ENCODE results near the gene TXLNB. TPM values are rescaled to one million over a fixed set of nuclear protein-coding genes. Genes with fewer than 3 reads are reported as not detected.

Gene TXLNB
- total RNA-seq, 1 donor from 2014 or later: 60.0 TPM

DNA sequence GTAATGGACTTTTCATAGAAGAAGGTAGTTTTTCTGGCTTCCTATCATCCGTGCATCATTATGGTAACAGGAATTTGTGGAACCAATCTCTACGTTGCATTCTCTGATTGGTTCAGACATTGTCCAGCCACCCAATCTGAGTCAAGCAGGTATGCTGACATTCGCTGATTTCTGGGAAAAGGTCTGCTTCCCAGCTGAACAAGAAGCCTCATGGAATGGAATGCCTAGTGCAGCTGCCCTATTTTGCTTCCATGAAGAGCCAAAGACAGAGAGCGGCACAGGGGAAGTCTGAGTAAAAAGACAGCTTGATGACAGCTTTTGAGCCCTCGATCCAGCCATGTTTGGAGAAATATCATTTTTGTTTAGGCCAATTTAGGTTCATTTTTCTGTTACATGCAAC is 38.5 kb upstream of the TXLNB start:
- H3K27ac ChIP-seq (ENCODE audit: low read depth, low read length): no peak overlapping the region
- H3K27me3 ChIP-seq (ENCODE audit: control insufficient read depth in 3 of 3, insufficient read depth in 3 of 3, low read length in 3 of 3): no peaks in the 10 kb centered on the region
- no peak overlapping the region for H3K4me3 ChIP-seq (ENCODE audit: low read length in 3 of 3)
- H3K36me3 ChIP-seq (ENCODE audit: control insufficient read depth in 3 of 3, insufficient read depth in 3 of 3, low read length in 3 of 3): no peaks in the 10 kb centered on the region
- peaks cover 0 to 6% (median 2%) of the 10 kb centered on the region in 3 donors for H3K4me1 ChIP-seq (ENCODE audit: control insufficient read depth in 3 of 3, insufficient read depth in 3 of 3, low read length in 3 of 3)
- H3K9ac ChIP-seq (ENCODE audit: low read depth in 1 of 3, low read length in 3 of 3): no peak overlapping the region
- H3K9me3 ChIP-seq (ENCODE audit: control insufficient read depth in 3 of 3, low read length in 3 of 3): no peaks in the 10 kb centered on the region

DNA sequence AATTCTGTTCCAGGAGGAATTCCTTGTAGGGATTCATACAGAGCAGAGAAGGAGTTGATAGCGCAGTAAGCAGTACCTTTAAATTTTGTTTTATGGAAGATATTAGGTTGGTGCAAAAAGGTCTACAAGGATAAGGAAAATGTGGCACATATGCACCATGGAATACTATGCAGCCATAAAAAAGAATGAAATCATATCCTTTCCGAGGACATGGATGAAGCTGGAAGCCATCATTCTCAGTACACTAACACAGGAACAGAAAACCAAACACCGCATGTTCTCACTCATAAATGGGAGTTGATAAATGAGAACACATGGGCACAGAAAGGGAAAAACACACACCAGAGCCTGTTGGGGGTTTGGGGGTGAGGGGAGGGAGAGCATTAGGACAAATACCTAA is 37.4 kb upstream of the TXLNB start:
- no peak overlapping the region for H3K27ac ChIP-seq (ENCODE audit: low read depth, low read length)
- no peaks in the 10 kb centered on the region for H3K4me1 ChIP-seq (ENCODE audit: control insufficient read depth in 3 of 3, insufficient read depth in 3 of 3, low read length in 3 of 3)
- no peaks in the 10 kb centered on the region for H3K36me3 ChIP-seq (ENCODE audit: control insufficient read depth in 3 of 3, insufficient read depth in 3 of 3, low read length in 3 of 3)
- H3K9me3 ChIP-seq (ENCODE audit: control insufficient read depth in 3 of 3, low read length in 3 of 3): no peaks in the 10 kb centered on the region
- no peak overlapping the region for H3K9ac ChIP-seq (ENCODE audit: low read depth in 1 of 3, low read length in 3 of 3)
- no peaks in the 10 kb centered on the region for H3K27me3 ChIP-seq (ENCODE audit: control insufficient read depth in 3 of 3, insufficient read depth in 3 of 3, low read length in 3 of 3)
- no peak overlapping the region for H3K4me3 ChIP-seq (ENCODE audit: low read length in 3 of 3)

GRCh38 chr6:139327038-139327437 is 35.2 kb upstream of the TXLNB start:
- Histone ChIP-seq H3K36me3 (ENCODE audit: control insufficient read depth in 3 of 3, insufficient read depth in 3 of 3, low read length in 3 of 3) (no peaks in the 10 kb centered on the region), H3K9me3 (ENCODE audit: control insufficient read depth in 3 of 3, low read length in 3 of 3) (no peaks in the 10 kb centered on the region), H3K4me1 (ENCODE audit: control insufficient read depth in 3 of 3, insufficient read depth in 3 of 3, low read length in 3 of 3) (no peaks in the 10 kb centered on the region), H3K9ac (ENCODE audit: low read depth in 1 of 3, low read length in 3 of 3) (no peak overlapping the region), H3K27me3 (ENCODE audit: control insufficient read depth in 3 of 3, insufficient read depth in 3 of 3, low read length in 3 of 3) (no peaks in the 10 kb centered on the region), H3K4me3 (ENCODE audit: low read length in 3 of 3) (no peak overlapping the region), H3K27ac (ENCODE audit: low read depth, low read length) (no peak overlapping the region)

DNA sequence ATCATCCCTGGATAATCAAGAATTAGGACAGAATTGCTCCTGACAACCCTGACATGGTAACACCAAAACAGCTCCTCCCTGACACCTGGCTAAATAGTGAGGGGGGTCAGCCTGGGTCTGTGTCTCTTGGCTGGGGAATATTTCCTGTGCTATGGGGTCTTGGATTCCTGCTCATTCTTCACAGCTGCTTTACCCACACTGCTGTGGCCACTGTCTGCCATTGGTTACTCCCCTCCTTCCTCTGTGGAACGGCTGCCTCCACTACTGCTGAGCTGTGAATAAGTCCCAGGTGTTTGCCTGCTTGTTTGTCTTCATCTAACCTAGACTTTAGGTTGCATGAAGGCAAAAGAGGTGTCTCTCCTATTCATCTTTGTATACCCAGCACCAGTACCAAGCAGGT is 33.9 kb upstream of the TXLNB start:
- Histone ChIP-seq H3K4me3 (ENCODE audit: low read length in 3 of 3) (no peak overlapping the region), H3K27ac (ENCODE audit: low read depth, low read length) (peak overlapping the region; percentile 45), H3K9me3 (ENCODE audit: control insufficient read depth in 3 of 3, low read length in 3 of 3) (no peaks in the 10 kb centered on the region), H3K9ac (ENCODE audit: low read depth in 1 of 3, low read length in 3 of 3) (no peak overlapping the region), H3K27me3 (ENCODE audit: control insufficient read depth in 3 of 3, insufficient read depth in 3 of 3, low read length in 3 of 3) (no peaks in the 10 kb centered on the region), H3K4me1 (ENCODE audit: control insufficient read depth in 3 of 3, insufficient read depth in 3 of 3, low read length in 3 of 3) (no peaks in the 10 kb centered on the region), H3K36me3 (ENCODE audit: control insufficient read depth in 3 of 3, insufficient read depth in 3 of 3, low read length in 3 of 3) (no peaks in the 10 kb centered on the region)

DNA sequence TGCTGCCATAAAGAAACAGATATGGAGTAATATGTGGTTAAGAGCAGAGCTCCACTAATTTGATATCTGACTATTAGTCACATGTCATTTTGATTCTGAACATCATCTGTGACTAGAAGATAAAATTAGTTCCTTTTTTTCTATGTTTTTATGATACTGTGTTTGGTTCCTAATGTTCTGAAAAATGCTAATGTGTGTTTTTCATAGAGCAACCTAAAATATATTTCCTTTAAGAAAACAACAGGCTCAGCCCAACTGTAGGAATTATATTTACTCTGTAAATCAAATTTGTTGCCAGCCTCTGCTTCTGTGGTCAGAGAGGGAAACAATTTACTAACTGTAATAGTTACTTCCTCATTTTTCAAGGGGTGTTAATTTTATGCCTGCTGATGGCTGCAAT is 33.3 kb upstream of the TXLNB start:
- H3K27ac ChIP-seq (ENCODE audit: low read depth, low read length): peak overlapping the region; percentile 45

DNA sequence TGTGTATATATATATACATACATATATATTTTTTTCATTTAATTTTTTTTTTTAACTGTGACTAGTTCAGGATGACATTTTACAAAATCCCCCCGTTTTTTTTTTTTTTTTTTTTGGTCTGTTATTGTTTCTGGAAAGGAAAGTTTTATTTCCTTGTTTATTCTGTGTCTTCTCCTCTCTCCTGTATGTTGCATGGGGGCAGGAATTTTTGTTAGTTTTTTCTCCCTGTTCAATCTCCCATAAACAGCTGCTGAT is 32.4 kb upstream of the TXLNB start:
- Histone ChIP-seq H3K4me1 (ENCODE audit: control insufficient read depth in 3 of 3, insufficient read depth in 3 of 3, low read length in 3 of 3) (no peaks in the 10 kb centered on the region), H3K36me3 (ENCODE audit: control insufficient read depth in 3 of 3, insufficient read depth in 3 of 3, low read length in 3 of 3) (no peaks in the 10 kb centered on the region), H3K4me3 (ENCODE audit: low read length in 3 of 3) (peak overlapping the region in 1 of 3 donors; percentile 64), H3K27me3 (ENCODE audit: control insufficient read depth in 3 of 3, insufficient read depth in 3 of 3, low read length in 3 of 3) (no peaks in the 10 kb centered on the region), H3K27ac (ENCODE audit: low read depth, low read length) (peak overlapping the region; percentile 7), H3K9me3 (ENCODE audit: control insufficient read depth in 3 of 3, low read length in 3 of 3) (no peaks in the 10 kb centered on the region), H3K9ac (ENCODE audit: low read depth in 1 of 3, low read length in 3 of 3) (no peak overlapping the region)

More for the DNA sequence above, 33.3 kb upstream of the TXLNB start:
- no peaks in the 10 kb centered on the region for H3K27me3 ChIP-seq (ENCODE audit: control insufficient read depth in 3 of 3, insufficient read depth in 3 of 3, low read length in 3 of 3)
- H3K36me3 ChIP-seq (ENCODE audit: control insufficient read depth in 3 of 3, insufficient read depth in 3 of 3, low read length in 3 of 3): no peaks in the 10 kb centered on the region
- no peak overlapping the region for H3K4me3 ChIP-seq (ENCODE audit: low read length in 3 of 3)
- H3K4me1 ChIP-seq (ENCODE audit: control insufficient read depth in 3 of 3, insufficient read depth in 3 of 3, low read length in 3 of 3): no peaks in the 10 kb centered on the region
- no peak overlapping the region for H3K9ac ChIP-seq (ENCODE audit: low read depth in 1 of 3, low read length in 3 of 3)
- no peaks in the 10 kb centered on the region for H3K9me3 ChIP-seq (ENCODE audit: control insufficient read depth in 3 of 3, low read length in 3 of 3)

- Histone ChIP-seq H3K27ac (ENCODE audit: low read depth, low read length) (peak overlapping the region; percentile 15), H3K4me3 (ENCODE audit: low read length in 3 of 3) (peak overlapping the region; percentile 39 to 64 (median 60)), H3K4me1 (ENCODE audit: control insufficient read depth in 3 of 3, insufficient read depth in 3 of 3, low read length in 3 of 3) (no peaks in the 10 kb centered on the region)
Observed at GRCh38 chr6:139323511-139324300, 31.9 kb upstream of the TXLNB start.

DNA sequence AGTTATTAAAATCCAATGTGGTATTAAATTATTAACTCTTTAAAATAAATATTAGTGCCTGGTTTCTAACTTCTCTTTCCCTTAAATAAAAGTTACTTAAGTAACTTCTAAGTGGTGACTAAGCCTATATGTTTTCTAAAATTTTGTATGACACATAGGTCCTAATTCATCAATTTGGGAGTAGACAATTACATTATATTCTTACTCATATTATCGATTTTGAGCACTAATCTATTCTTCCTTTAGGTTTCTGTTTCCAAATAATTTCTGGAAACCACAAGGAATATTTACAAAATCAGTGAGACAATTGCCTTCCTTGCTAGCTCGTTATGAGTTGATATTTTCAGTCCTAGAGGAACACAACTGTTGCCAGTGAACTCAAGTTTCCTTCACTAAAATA is 28.3 kb upstream of the TXLNB start:
- Histone ChIP-seq H3K4me3 (ENCODE audit: low read length in 3 of 3) (no peak overlapping the region), H3K9ac (ENCODE audit: low read depth in 1 of 3, low read length in 3 of 3) (no peak overlapping the region), H3K27ac (ENCODE audit: low read depth, low read length) (no peak overlapping the region), H3K4me1 (ENCODE audit: control insufficient read depth in 3 of 3, insufficient read depth in 3 of 3, low read length in 3 of 3) (no peaks in the 10 kb centered on the region), H3K9me3 (ENCODE audit: control insufficient read depth in 3 of 3, low read length in 3 of 3) (no peaks in the 10 kb centered on the region), H3K36me3 (ENCODE audit: control insufficient read depth in 3 of 3, insufficient read depth in 3 of 3, low read length in 3 of 3) (no peaks in the 10 kb centered on the region), H3K27me3 (ENCODE audit: control insufficient read depth in 3 of 3, insufficient read depth in 3 of 3, low read length in 3 of 3) (no peaks in the 10 kb centered on the region)

More at GRCh38 chr6:139323511-139324300, 31.9 kb upstream of the TXLNB start:
- H3K36me3 ChIP-seq (ENCODE audit: control insufficient read depth in 3 of 3, insufficient read depth in 3 of 3, low read length in 3 of 3): no peaks in the 10 kb centered on the region
- no peaks in the 10 kb centered on the region for H3K9me3 ChIP-seq (ENCODE audit: control insufficient read depth in 3 of 3, low read length in 3 of 3)
- H3K27me3 ChIP-seq (ENCODE audit: control insufficient read depth in 3 of 3, insufficient read depth in 3 of 3, low read length in 3 of 3): no peaks in the 10 kb centered on the region
- peak overlapping the region in 1 of 3 donors; percentile 40 for H3K9ac ChIP-seq (ENCODE audit: low read depth in 1 of 3, low read length in 3 of 3)

GRCh38 chr6:139316622-139317317 is 25.0 kb upstream of the TXLNB start:
- Histone ChIP-seq H3K9me3 (ENCODE audit: control insufficient read depth in 3 of 3, low read length in 3 of 3) (no peaks in the 10 kb centered on the region), H3K4me3 (ENCODE audit: low read length in 3 of 3) (no peak overlapping the region), H3K4me1 (ENCODE audit: control insufficient read depth in 3 of 3, insufficient read depth in 3 of 3, low read length in 3 of 3) (no peaks in the 10 kb centered on the region), H3K36me3 (ENCODE audit: control insufficient read depth in 3 of 3, insufficient read depth in 3 of 3, low read length in 3 of 3) (no peaks in the 10 kb centered on the region), H3K9ac (ENCODE audit: low read depth in 1 of 3, low read length in 3 of 3) (no peak overlapping the region), H3K27me3 (ENCODE audit: control insufficient read depth in 3 of 3, insufficient read depth in 3 of 3, low read length in 3 of 3) (no peaks in the 10 kb centered on the region), H3K27ac (ENCODE audit: low read depth, low read length) (no peak overlapping the region)

- Histone ChIP-seq H3K4me3 (ENCODE audit: low read length in 3 of 3) (no peak overlapping the region), H3K27me3 (ENCODE audit: control insufficient read depth in 3 of 3, insufficient read depth in 3 of 3, low read length in 3 of 3) (no peaks in the 10 kb centered on the region), H3K9ac (ENCODE audit: low read depth in 1 of 3, low read length in 3 of 3) (no peak overlapping the region), H3K36me3 (ENCODE audit: control insufficient read depth in 3 of 3, insufficient read depth in 3 of 3, low read length in 3 of 3) (no peaks in the 10 kb centered on the region), H3K4me1 (ENCODE audit: control insufficient read depth in 3 of 3, insufficient read depth in 3 of 3, low read length in 3 of 3) (no peaks in the 10 kb centered on the region), H3K9me3 (ENCODE audit: control insufficient read depth in 3 of 3, low read length in 3 of 3) (no peaks in the 10 kb centered on the region), H3K27ac (ENCODE audit: low read depth, low read length) (no peak overlapping the region)
Observed at GRCh38 chr6:139313784-139314545, 22.2 kb upstream of the TXLNB start.
